Stomach (tissue), 4 donors: Measurements from ENCODE around the gene CBFB.

Experiments used
- EP300 ChIP-seq: sonication (generic); formaldehyde crosslinking; IDR thresholded peaks from one replicate; pipeline ENCODE4 v1.6.1; 2017; ENCODE audit warnings: antibody characterized with exemption
- POLR2A ChIP-seq, 4 donors: fragments of 450-650 bp; IDR thresholded peaks; one replicate each; pipeline ENCODE4 v1.6.1; 2016; ENCODE audit warnings: antibody characterized with exemption in 4 of 4, control low read depth in 2 of 4, mild to moderate bottlenecking in 1 of 4, moderate library complexity in 1 of 4
- POLR2AphosphoS5 ChIP-seq, 3 donors: sonication (generic); formaldehyde crosslinking; IDR thresholded peaks; one replicate each; pipeline ENCODE4 v1.6.1; 2016; ENCODE audit warnings: antibody characterized with exemption in 3 of 3
- TF ChIP-seq, protein P1 (sequence below), 7 experiments: fragments of 450-650 bp in 4 of 7; fragments of 200-600 bp in 3 of 7; sonication (generic) in 3 of 7; IDR thresholded peaks; one replicate each; pipeline ENCODE4 v1.5.1; 2016 to 2019; ENCODE audit warnings: antibody characterized with exemption in 7 of 7, control low read depth in 2 of 7, mild to moderate bottlenecking in 1 of 7

DNA sequence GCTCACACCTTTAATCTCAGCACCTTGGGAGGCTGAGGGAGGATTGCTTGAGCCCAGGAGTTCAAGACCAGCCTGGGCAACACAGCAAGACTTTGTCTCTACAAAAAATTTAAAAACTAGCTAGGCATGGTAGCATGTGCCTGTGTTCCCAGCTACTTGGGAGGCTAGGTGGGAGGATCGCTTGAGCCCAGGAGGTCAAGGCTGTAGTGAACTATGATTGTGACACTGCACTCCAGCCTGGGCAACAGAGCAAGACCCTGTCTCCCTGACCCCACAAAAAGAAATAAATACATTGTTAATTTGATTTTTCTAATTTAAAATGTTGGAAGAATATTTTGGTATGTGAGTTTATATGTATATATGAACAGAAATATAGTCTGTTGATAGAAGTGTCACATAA lies 58.3 kb downstream of the CBFB start:
- TF ChIP-seq, protein P1, sequence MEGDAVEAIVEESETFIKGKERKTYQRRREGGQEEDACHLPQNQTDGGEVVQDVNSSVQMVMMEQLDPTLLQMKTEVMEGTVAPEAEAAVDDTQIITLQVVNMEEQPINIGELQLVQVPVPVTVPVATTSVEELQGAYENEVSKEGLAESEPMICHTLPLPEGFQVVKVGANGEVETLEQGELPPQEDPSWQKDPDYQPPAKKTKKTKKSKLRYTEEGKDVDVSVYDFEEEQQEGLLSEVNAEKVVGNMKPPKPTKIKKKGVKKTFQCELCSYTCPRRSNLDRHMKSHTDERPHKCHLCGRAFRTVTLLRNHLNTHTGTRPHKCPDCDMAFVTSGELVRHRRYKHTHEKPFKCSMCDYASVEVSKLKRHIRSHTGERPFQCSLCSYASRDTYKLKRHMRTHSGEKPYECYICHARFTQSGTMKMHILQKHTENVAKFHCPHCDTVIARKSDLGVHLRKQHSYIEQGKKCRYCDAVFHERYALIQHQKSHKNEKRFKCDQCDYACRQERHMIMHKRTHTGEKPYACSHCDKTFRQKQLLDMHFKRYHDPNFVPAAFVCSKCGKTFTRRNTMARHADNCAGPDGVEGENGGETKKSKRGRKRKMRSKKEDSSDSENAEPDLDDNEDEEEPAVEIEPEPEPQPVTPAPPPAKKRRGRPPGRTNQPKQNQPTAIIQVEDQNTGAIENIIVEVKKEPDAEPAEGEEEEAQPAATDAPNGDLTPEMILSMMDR (IDR thresholded peaks at IDR 0.05) = no peak
- TF ChIP-seq POLR2AphosphoS5 (IDR thresholded peaks at IDR 0.05) (no peak), POLR2A (IDR thresholded peaks at IDR 0.05) (no peak), EP300 (no peak)
